MM.1S (cell line): Measurements from ENCODE around the gene RRP1.

Source experiments
- EZH2 ChIP-seq: fragments of 300-600 bp; sonication (generic); optimal IDR thresholded peaks from 2 replicates; pipeline ENCODE3; 2017; ENCODE audit warnings: low read depth, mild to moderate bottlenecking, antibody characterized with exemption, low read length, mixed read lengths
- TF ChIP-seq, protein P1 (sequence below): fragments of 300-600 bp; sonication (generic); IDR thresholded peaks from 2 replicates; pipeline ENCODE4 v1.5.1; 2016; ENCODE audit warnings: antibody characterized with exemption, low read length, mixed read lengths

DNA sequence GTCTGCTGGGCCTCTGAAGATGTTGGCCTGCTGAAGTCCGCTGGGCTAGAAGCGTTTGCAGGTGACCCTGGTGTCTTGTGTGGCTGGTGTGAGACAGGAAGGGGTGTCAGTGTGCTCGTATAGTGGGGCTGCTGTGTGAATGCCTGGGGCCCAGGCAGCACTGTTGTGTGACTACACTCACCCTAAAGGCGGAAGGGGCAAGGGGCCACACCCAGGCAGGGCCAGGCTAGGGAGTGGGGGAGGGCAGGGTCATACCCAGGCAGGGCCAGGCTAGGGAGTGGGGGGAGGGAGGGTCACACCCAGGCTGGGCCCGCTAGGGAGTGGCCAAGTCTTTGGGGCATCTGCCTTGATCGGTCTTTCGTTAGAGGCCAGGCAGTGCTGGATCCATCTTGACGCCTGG is 45.4 kb upstream of the RRP1 start:
- TF ChIP-seq EZH2 = no peak
- TF ChIP-seq, protein P1, sequence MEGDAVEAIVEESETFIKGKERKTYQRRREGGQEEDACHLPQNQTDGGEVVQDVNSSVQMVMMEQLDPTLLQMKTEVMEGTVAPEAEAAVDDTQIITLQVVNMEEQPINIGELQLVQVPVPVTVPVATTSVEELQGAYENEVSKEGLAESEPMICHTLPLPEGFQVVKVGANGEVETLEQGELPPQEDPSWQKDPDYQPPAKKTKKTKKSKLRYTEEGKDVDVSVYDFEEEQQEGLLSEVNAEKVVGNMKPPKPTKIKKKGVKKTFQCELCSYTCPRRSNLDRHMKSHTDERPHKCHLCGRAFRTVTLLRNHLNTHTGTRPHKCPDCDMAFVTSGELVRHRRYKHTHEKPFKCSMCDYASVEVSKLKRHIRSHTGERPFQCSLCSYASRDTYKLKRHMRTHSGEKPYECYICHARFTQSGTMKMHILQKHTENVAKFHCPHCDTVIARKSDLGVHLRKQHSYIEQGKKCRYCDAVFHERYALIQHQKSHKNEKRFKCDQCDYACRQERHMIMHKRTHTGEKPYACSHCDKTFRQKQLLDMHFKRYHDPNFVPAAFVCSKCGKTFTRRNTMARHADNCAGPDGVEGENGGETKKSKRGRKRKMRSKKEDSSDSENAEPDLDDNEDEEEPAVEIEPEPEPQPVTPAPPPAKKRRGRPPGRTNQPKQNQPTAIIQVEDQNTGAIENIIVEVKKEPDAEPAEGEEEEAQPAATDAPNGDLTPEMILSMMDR = no peak
